Upper lobe of left lung (tissue), 6 donors: ENCODE data around the gene PDXDC1. TPM values are rescaled to one million over a fixed set of nuclear protein-coding genes. Genes with fewer than 3 reads are reported as not detected.
"Not testable (repeated sequence)": the region's sequence is repeated elsewhere in the genome, so short reads cannot be mapped to it uniquely, and the experiment has no call there.

Source experiments
- ATAC-seq, 2 donors: fragments of 200-7000 bp; cut with Tn5 transposase; one replicate each; pipeline ENCODE4 v1.9.1; 2022; ENCODE audit warnings: mild to moderate bottlenecking in 2 of 2, moderate library complexity in 2 of 2; ENCODE audit not compliant: low FRiP score in 2 of 2
- DNase-seq, 2 donors: peaks; one replicate each; pipeline ENCODE4 v3.0.0-alpha.2; 2019 to 2020
- H3K27ac ChIP-seq, 4 donors: fragments of 200-600 bp; sonication (generic); one replicate each; pipeline ENCODE4 v1.5.1; 2016 to 2019
- H3K27me3 ChIP-seq, 4 donors: fragments of 200-600 bp; sonication (generic); one replicate each; pipeline ENCODE4 v1.5.1; 2017 to 2019
- H3K36me3 ChIP-seq, 4 donors: fragments of 200-600 bp; sonication (generic); one replicate each; pipeline ENCODE4 v1.5.1; 2016 to 2019
- H3K4me1 ChIP-seq, 4 donors: fragments of 200-600 bp; sonication (generic); one replicate each; pipeline ENCODE4 v1.5.1; 2018 to 2019
- H3K4me3 ChIP-seq, 4 donors: fragments of 200-600 bp; sonication (generic); one replicate each; pipeline ENCODE4 v1.5.1; 2017 to 2019; ENCODE audit warnings: mild to moderate bottlenecking in 2 of 4, moderate library complexity in 1 of 4
- H3K9me3 ChIP-seq, 4 donors: fragments of 200-600 bp; sonication (generic); one replicate each; pipeline ENCODE4 v1.5.1; 2018 to 2019
- EP300 ChIP-seq, 4 donors: sonication (generic); formaldehyde crosslinking; IDR thresholded peaks; one replicate each; pipeline ENCODE4 v1.5.1; 2017; ENCODE audit warnings: antibody characterized with exemption in 4 of 4, control low read depth in 2 of 4
- POLR2A ChIP-seq, 4 donors: fragments of 450-650 bp; IDR thresholded peaks; one replicate each; pipeline ENCODE4 v1.5.1; 2016 to 2017; ENCODE audit warnings: antibody characterized with exemption in 4 of 4, mild to moderate bottlenecking in 2 of 4
- POLR2AphosphoS5 ChIP-seq, 2 donors: sonication (generic); formaldehyde crosslinking; IDR thresholded peaks; one replicate each; pipeline ENCODE4 v1.5.1; 2017; ENCODE audit warnings: antibody characterized with exemption in 2 of 2
- WGBS, 2 donors: methylation state at CpG; one replicate each; pipeline ENCODE4 v1.1.5; 2017 to 2018; 5-methylcytosine and 5-hydroxymethylcytosine counted together
- total RNA-seq, 6 donors: library from RNA; depleted of rRNA in 4 of 6; stranded (reverse); fragments of >200 nt in 4 of 6; gene quantifications; one replicate each; pipeline versions ENCODE4 v1.1.0 to v1.2.1, GENCODE V29; 2016 to 2021
- TF ChIP-seq, protein P1 (sequence below), 6 experiments: fragments of 450-650 bp in 4 of 6; fragments of 200-600 bp in 2 of 6; sonication (generic) in 2 of 6; IDR thresholded peaks; one replicate each; pipeline ENCODE4 v1.5.1; 2016 to 2019; ENCODE audit warnings: antibody characterized with exemption in 6 of 6
- donor health status: DM: no; HTN: no; CAD: no; lungs with moderate emphysema.
- donor health status: DM: no; HTN: yes; CAD: no; lungs with severe emphysema.

The PDXDC1 gene
- total RNA-seq, 6 donors from 2014 or later, result 67.1 to 148 (median 85.2) TPM

DNA sequence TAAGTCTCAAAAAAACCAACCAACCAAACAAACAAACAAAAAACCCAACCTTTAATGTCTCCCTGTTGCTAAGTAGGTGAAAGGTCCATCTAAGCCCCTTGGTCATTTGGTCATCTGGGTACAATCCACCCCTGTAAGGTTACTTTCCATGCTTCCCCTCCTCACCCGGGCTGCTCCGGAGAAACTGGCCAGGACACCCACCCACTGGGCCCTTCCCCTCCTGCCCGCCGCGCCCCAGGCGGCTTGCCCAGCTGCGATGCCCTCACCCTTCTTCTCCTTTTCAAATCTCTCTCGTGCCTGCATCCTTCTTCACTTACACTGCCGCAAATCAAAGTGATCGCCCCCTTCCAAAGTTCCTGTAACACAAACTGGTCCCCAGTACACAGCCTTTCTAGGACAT is 79.1 kb downstream of the PDXDC1 start:
- H3K4me1 ChIP-seq, result peaks cover 14 to 24% (median 17%) of the 10 kb centered on the region in 4 donors
- no peaks in the 10 kb centered on the region for H3K9me3 ChIP-seq
- peak in 1 of 2 donors; percentile 85 for DNase-seq
- H3K4me3 ChIP-seq, result no peak overlapping the region
- H3K27me3 ChIP-seq, result no peaks in the 10 kb centered on the region
- TF ChIP-seq POLR2AphosphoS5 (IDR thresholded peaks at IDR 0.05) (no peak), POLR2A (IDR thresholded peaks at IDR 0.05) (no peak), EP300 (IDR thresholded peaks at IDR 0.05) (no peak)
- TF ChIP-seq, protein P1, sequence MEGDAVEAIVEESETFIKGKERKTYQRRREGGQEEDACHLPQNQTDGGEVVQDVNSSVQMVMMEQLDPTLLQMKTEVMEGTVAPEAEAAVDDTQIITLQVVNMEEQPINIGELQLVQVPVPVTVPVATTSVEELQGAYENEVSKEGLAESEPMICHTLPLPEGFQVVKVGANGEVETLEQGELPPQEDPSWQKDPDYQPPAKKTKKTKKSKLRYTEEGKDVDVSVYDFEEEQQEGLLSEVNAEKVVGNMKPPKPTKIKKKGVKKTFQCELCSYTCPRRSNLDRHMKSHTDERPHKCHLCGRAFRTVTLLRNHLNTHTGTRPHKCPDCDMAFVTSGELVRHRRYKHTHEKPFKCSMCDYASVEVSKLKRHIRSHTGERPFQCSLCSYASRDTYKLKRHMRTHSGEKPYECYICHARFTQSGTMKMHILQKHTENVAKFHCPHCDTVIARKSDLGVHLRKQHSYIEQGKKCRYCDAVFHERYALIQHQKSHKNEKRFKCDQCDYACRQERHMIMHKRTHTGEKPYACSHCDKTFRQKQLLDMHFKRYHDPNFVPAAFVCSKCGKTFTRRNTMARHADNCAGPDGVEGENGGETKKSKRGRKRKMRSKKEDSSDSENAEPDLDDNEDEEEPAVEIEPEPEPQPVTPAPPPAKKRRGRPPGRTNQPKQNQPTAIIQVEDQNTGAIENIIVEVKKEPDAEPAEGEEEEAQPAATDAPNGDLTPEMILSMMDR (IDR thresholded peaks at IDR 0.05), result no peak
- peak overlapping the region in 1 of 4 donors; percentile 49 for H3K27ac ChIP-seq
- 80 to 92% methylated on average over 10 of the region's 10 CpGs for WGBS, 2 donors
- H3K36me3 ChIP-seq, result peaks cover 0 to 5% (median 0%) of the 10 kb centered on the region in 4 donors
- no peak for ATAC-seq

DNA sequence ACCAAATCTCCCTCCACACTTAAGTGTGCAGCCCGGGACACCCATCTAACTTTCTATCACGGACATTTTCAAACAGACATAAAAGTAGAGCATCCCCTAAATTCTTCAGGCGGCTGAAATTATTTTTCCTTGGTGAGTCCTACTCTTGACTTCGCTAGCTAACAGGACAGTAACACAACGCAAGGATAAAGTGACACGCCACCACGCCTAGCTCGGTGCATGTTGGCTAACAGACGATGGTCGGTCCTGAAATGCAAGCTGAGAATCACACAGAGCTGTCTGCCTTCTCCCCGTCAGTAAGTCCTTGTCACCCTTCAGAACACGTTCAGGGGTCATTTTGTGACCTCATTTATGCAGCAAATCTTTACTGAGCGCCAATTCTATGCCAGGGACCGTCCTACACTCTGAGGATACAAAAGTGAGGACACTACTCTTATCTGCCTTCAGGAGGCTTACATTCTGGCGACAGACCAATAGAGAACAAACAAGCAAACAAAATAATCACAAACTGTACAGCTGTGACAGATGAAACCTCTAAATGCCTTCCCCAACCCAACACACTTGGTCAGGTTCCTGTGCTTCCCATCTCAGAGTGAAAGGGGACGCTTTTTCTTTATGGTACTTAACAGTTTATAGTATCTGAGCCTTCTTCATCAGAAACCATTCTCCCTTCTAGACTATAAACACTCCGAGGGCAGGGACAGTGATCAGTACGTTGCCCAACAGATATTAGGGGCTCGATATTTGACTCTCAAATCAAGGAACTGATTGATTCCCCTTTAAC is 79.7 kb downstream of the PDXDC1 start:
- WGBS, 2 donors, result 81% methylated on average over 19 of the region's 19 CpGs
- H3K4me1 ChIP-seq, result peaks cover 14 to 24% (median 16%) of the 10 kb centered on the region in 4 donors
- DNase-seq (no peak), ATAC-seq (no peak)
- no peak for TF ChIP-seq POLR2A (IDR thresholded peaks at IDR 0.05)
- TF ChIP-seq POLR2AphosphoS5 (IDR thresholded peaks at IDR 0.05), result no peak
- TF ChIP-seq EP300 (IDR thresholded peaks at IDR 0.05), result no peak
- H3K27me3 ChIP-seq, result no peaks in the 10 kb centered on the region
- H3K4me3 ChIP-seq, result peak overlapping the region; percentile 85 to 99 (median 96)
- H3K36me3 ChIP-seq, result peaks cover 0 to 12% (median 1%) of the 10 kb centered on the region in 4 donors
- no peaks in the 10 kb centered on the region for H3K9me3 ChIP-seq
- peak overlapping the region in 3 of 4 donors; percentile 82 to 90 (median 83) for H3K27ac ChIP-seq

DNA sequence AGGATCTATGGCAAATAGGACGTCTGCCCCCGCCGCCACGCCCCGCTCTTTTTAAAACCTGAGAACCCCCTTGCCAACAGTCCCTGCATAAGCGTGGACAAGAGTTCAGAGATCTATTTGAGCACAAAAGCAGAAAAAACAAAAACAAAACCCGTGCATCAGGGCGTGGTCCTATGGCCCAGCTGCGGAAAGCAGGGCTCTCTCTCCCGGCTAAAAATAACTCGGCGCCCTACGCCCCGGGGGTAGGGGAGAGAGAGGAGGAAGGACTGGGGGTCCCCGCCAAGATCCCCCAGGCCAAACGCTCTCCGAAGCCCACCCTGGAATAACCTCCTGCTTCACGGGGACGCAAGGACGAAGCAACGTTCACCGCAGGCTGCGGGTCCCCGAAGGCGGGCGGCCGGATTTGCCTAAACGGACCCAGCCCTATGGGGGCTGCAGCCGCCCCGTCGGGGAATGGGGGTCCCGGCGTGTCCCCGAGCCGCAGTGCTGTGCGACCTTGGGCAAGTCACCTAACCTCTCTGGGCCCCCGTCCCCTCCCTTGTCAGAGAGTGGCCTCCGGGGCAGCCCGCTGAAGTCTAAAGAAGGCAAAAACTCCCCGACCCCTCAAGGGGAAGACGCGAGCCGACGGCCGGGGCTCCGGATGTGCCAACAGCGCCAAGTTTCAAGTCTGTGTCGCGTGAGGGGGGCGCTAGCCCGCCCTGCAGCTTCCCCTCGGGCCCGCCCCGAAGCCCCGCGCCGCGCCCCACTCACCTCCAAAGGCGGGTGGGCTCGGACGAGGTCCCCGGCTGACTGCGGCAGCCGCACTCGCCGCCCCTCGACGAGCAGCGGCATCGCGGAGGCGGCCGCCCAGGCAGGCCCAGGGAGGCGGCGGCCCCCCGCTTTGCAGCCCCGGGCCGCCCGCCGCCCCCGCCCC is 80.6 kb downstream of the PDXDC1 start:
- Histone ChIP-seq H3K4me3 (peak overlapping the region; percentile 85 to 99 (median 96)), H3K27me3 (no peaks in the 10 kb centered on the region), H3K27ac (peak overlapping the region; percentile 77 to 90 (median 82)), H3K36me3 (peaks cover 0 to 19% (median 3%) of the 10 kb centered on the region in 4 donors), H3K9me3 (no peaks in the 10 kb centered on the region), H3K4me1 (peaks cover 12 to 24% (median 16%) of the 10 kb centered on the region in 4 donors)
- peak; percentile 12 to 55 for ATAC-seq
- TF ChIP-seq POLR2A (IDR thresholded peaks at IDR 0.05) (peak in 2 of 4 donors; percentile 27 to 56), POLR2AphosphoS5 (IDR thresholded peaks at IDR 0.05) (no peak)
- WGBS, 2 donors, result 7 to 8% methylated on average over 31 of the region's 81 CpGs
- peak; percentile 55 to 58 for DNase-seq

DNA sequence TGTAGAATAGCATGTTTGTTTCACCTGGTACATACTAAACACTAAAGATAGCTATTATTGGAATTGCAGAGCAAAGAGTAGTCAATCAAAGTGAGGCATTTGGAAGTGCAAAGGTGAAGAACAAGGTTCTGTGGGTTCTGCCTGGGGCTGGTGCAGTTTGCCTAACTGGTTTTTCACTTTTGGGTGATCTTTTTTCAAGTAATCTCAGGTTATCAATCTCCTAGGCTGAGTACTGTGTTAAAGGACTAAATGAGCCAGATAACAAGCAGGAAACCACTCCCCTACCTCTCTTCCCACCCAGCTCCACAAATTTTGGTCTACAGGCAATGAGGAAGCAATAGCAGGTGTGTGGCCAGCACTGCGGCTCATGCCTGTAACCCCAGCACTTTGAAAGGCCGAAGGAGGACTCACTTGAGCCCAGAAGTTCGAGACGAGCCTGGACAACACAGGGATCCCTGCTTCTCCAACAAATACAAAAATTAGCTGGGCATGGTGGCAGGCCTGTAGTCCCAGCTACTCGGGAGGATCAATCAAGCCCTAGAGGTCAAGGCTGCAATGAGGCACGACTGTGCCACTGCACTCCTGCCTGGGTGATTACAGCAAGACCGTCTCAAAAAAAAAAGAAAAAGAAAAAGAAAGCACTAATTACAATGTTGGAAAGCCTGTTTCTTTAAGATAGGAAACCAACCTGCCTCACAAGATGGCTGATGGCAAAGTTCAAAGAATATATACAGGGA is 83.0 kb downstream of the PDXDC1 start:
- no peaks in the 10 kb centered on the region for H3K27me3 ChIP-seq
- 66 to 84% methylated on average over 7 of the region's 7 CpGs for WGBS, 2 donors
- H3K36me3 ChIP-seq, result peaks cover 11 to 43% (median 22%) of the 10 kb centered on the region in 4 donors
- H3K9me3 ChIP-seq, result no peaks in the 10 kb centered on the region
- peaks cover 9 to 23% (median 14%) of the 10 kb centered on the region in 4 donors for H3K4me1 ChIP-seq
- no peak overlapping the region for H3K4me3 ChIP-seq
- ATAC-seq, result no peak
- no peak for DNase-seq
- TF ChIP-seq POLR2A (IDR thresholded peaks at IDR 0.05), result no peak
- TF ChIP-seq, protein P1 (IDR thresholded peaks at IDR 0.05), result no peak
- no peak overlapping the region for H3K27ac ChIP-seq

DNA sequence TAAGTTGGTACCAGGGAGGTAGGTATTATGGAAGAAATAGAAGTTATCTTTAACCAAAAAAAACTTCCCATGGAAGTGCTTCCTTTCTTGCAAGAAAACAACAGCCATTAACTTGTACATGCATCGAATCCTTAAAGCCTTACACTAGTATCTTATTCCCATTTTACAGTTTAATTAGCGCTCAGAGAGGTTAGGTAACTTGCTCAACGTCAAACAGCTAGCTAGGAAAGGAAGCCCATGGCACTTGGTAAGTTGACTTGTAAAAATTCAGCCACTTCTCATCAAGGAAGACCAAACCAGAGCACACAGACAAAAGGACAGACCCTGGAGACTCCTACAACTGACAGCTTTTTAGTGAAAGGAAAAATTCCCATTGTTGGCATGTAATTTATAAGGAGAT is 84.5 kb downstream of the PDXDC1 start:
- Histone ChIP-seq H3K4me1 (peaks cover 3 to 15% (median 14%) of the 10 kb centered on the region in 4 donors), H3K27ac (no peak overlapping the region), H3K27me3 (no peaks in the 10 kb centered on the region), H3K9me3 (no peaks in the 10 kb centered on the region), H3K36me3 (peaks cover 17 to 56% (median 30%) of the 10 kb centered on the region in 4 donors), H3K4me3 (no peak overlapping the region)
- 61 to 84% methylated on average over 3 of the region's 3 CpGs for WGBS, 2 donors
- ATAC-seq (no peak), DNase-seq (no peak)
- TF ChIP-seq, protein P1 (IDR thresholded peaks at IDR 0.05), result no peak
- TF ChIP-seq POLR2AphosphoS5 (IDR thresholded peaks at IDR 0.05) (no peak), POLR2A (IDR thresholded peaks at IDR 0.05) (no peak), EP300 (IDR thresholded peaks at IDR 0.05) (no peak)

DNA sequence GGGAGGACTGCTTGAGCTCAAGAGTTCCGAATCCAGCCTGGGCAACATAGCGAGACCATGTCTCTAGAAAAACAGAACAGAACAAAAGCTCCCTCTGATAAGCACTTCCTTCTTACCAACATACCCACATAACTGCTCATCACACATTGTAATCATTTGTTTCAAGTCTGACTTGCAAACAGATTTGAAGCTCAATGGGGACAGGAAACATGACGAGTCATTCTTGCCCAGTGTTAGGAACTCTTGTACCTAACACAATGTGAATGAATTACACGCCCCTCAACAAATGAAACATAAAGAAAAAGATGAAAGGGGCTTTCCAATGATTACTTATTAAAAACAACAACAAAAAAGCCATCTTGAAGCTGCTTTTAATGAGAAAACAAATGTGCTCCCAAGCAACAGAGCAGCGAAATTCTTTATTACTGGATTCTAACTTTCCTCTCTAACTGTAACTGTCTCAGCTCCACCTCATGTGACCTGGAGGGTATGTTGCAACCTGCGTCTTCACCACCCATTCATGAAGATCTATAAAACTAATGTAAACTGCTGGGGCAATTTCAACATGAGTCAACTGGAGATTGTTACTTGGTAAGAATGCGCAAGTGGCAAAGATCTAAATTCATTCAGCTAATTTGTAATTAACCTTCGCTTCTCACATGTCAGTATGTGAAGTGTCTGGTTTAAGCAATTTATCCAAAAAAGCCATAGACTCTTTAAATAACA is 87.4 kb downstream of the PDXDC1 start:
- peaks cover 20 to 76% (median 40%) of the 10 kb centered on the region in 4 donors for H3K36me3 ChIP-seq
- WGBS, 2 donors, result 68 to 81% methylated on average over 8 of the region's 8 CpGs

DNA sequence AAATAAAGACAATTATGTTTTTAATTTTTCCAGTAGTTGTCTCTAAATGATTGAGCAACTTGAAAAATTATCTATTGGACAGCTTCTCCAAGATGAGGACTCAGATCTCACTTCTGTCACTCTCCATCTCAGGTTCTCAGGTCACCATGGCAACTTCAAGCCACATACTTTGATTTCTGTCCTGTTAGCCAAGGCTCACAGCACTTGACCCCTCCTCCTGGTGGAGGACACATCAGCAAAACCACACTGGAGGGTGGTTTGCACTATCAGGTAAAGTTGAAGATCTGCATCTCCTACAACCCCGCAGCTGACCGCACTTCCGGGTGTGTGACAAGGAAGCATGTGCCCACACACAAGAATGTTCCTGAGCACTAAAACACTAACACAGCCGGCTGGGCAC is 91.1 kb downstream of the PDXDC1 start:
- ATAC-seq, H3K27me3 ChIP-seq, H3K4me3 ChIP-seq, DNase-seq, H3K4me1 ChIP-seq, H3K27ac ChIP-seq, H3K9me3 ChIP-seq: not testable (repeated sequence)
- 100% methylated on average over 4 of the region's 4 CpGs; no CpG with 5 or more reads in 1 of the 2 donors for WGBS, 2 donors
- H3K36me3 ChIP-seq, result peaks cover 23 to 81% (median 50%) of the 10 kb centered on the region in 4 donors

More for the DNA sequence above, 87.4 kb downstream of the PDXDC1 start:
- H3K27me3 ChIP-seq, ATAC-seq, DNase-seq, H3K4me3 ChIP-seq, H3K27ac ChIP-seq, H3K9me3 ChIP-seq, H3K4me1 ChIP-seq: not testable (repeated sequence)
